Stromal cell of bone marrow (primary cell): ENCODE measurements around the gene GPR87.

ENCODE experiments used
- DNase-seq: peaks from one replicate; pipeline ENCODE4 v3.0.0-alpha.2; 2012; ENCODE audit warnings: low read depth

Gene GPR87

DNA sequence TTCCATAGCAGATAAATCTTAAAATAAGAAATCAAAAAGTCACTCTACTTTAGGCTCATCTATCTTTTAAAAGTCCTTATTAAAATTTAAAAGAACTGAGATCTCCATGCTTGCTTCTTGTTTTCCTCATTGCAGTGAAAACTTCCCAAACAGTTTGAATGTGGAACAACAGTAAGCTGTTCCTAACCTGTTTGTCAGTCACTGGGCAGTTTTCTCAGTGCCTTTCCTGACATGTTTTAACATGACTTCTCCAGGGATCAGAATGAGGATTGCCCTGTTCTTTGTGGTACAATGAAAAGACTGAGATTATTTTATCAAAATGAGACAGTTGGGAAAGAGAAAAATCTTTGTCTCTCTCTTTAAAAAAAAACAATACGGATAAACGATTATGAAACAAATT, 774 bp downstream of the GPR87 start:
- no peak for DNase-seq

DNA sequence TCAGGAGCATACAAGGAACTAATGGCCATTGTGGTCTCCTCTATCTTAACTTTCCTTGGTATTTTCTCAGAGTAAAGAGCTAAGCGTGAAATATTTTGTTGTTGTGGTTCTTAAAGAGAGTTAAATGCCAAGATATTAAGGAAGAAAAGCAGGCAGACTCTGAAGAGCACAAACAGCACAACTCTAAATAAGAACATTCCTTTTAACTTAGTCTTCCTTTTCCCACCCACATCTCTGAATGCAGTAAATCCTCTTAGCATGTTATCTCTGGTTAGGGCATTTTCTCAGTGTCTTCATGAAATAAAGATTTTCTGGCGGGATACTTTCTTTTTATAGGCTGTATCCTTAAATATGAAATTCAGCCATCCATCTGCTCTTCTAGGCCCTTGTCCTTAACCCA, 1.5 kb downstream of the GPR87 start:
- no peak for DNase-seq

DNA sequence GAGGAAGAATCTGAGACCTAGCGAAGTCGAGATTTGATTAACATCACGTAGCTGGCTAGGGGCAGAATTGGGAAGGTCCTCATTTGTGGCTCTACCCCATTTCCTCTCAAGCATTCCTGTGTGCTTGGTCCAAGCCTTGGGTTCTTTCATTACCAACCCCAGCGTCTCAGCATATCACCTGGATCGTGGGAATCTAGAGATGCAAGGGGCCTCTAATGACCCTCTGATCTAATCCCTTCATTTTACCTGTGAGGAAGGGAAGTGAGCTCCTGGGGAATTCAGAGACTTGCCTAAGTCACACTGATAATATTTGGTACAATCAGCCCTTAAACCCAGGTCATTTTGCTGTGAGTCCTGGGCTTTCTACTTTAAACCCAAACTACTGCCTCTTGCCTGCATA, 2.0 kb downstream of the GPR87 start:
- no peak for DNase-seq

DNA sequence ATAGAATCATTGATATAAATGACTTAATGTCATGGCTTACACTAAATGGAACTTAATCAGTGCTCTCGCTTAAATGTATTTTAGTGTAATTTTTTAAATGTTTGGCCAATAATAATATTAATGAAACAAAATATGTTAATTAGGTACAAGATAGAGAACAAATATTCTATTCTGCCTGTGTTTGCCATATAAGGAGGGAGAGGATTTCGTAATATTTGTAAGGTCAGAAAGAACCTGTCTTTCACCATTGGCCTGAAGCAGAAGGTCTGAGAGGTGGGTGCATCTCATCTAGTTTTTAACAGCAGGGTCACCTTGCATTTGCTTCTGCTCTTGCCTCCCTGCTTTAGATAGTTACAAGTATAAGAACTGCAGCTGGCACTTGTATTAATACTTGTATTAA, 2.5 kb downstream of the GPR87 start:
- DNase-seq: no peak

DNA sequence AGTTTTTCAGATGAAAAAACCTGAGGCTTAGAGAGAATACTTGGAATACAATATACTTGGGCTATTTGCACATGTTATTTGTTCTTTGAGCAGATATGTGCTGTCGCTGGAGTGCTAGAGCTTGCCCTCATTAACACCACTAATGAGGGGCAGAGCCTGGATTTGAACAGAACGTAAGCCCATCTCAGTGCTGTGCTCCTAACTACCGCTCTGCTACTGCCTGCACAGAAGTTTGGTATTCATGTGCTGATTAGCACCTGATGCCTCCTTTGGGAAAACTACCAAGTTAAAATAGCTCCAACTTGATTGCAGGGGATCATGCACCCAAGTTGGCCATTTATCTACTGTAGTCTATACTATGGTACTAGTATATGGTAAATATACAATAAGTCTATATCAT, 3.6 kb downstream of the GPR87 start:
- DNase-seq: no peak

DNA sequence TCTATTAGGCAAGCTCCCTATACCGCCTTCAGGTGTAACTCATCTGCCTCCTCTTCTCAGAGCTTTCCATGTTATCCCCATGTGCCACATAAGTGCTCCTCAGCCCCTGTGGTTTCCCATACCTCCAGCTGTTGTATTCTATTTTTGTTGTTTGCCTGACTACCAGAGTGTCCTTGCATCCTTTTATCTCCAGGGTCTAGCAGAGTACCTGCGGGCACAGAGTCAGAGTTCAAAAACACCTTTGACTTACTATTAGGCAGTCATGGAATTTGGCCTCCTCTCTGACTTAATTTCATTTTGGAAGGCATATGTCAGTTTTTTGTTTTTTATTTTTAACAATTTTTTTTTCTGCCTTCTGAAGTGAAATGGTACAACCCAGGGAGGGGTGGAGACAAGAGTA, 7.1 kb downstream of the GPR87 start:
- no peak for DNase-seq

- no peak for DNase-seq
Measured at GRCh38 chr3:151307583-151308488, 8.8 kb downstream of the GPR87 start.

- no peak for DNase-seq
Measured at GRCh38 chr3:151307131-151307530, 9.5 kb downstream of the GPR87 start.

GRCh38 chr3:151306168-151306810, 10.3 kb downstream of the GPR87 start:
- no peak for DNase-seq

DNA sequence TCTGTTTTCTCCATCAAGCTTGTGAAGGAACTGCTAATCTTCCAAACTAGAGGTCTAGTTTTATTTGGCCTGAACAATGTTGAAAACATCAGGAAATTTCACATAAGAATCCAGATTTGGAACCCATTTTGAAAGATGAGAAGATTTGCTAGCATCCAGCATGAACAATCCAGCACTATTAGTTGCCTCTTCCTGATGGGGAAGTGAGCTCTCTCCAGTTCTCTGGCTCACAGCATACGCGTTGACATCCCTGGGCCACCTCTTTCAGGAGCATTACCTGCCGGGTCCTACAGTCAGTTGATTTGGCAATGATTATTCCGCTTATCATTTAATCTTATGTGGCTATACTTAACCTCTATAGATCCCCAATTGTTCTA, 10.9 kb downstream of the GPR87 start:
- no peak for DNase-seq

GRCh38 chr3:151305060-151305774, 11.4 kb downstream of the GPR87 start:
- DNase-seq: peak; percentile 74

DNA sequence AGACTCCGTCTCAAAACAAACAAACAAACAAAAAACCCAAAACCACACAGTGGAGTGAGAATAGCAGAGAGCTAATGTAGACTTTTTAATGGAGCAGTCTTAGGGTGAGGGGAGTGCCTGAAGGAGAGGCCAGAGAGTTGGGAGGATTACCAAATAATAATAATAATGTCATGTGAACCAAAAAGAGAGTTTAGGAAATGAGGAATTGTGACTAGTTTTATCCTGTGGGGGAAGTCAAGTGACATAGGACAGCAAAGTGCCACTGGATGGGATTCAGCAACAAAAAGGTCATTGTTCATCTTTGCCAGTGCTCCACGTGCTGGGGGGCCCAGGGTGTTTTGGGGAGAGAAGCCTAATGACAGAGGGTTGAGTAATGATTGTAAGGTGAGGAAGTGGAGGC, 12.9 kb downstream of the GPR87 start:
- no peak for DNase-seq

GRCh38 chr3:151301787-151302186, 14.8 kb downstream of the GPR87 start:
- no peak for DNase-seq

- no peak for DNase-seq
Measured at GRCh38 chr3:151300539-151300938, 16.1 kb downstream of the GPR87 start.

DNA sequence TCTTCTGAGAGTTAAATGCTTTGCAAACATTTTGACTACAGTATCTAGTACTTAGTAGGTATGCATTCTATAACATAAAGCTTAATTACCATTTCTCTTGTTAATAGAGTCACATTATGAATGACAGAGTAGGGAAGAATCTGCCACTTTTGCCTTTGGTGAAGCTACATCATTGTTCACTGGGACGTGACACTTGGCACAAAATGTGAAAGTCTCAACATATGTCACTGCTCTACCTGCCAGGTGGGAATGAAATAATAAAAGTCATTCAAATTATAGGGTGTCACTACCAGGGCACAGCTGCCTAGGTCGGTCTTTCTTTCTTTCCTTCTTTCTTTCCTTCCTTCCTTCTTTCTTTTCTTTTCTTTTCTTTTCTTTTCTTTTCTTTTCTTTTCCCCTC, 17.6 kb downstream of the GPR87 start:
- DNase-seq: no peak

DNA sequence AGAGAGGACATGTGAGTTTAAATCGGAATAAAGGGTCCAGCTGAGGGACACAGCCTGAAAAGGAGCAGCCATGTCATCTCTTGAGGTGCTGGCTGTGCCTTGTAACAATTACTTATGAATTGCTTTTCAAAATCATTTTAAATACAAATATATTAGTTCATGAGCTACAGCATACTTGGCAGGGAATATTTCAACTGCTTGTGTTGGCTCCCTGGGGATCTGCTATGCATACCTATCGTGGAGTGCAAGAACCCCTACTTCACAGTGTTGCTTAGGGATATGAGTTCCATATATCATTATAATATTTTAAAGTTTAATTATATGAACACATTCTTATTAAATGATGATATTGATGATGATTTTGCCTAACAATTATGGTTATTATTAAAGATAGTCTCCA, 19.2 kb downstream of the GPR87 start:
- DNase-seq: no peak

- DNase-seq: no peak
Measured at GRCh38 chr3:151296226-151296625, 20.4 kb downstream of the GPR87 start.

DNA sequence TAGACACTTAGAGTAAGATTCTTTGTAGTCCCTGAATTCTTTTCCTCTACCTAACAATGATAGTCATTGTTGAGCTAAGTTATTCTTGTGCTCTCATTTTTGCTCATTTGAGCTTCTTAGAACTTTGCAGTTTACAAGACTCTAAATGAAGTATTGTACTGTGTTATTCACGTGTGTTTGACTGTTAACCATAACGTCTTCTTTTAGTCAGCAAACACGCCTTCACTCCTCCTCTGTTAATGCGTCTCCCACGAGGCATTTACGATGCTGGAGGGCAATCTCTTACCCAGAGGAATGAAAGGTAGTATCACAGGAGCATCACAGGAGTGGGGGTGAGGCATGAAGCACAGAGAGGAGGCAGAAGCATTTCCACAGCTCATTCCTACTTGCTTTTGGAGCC, 23.5 kb downstream of the GPR87 start:
- no peak for DNase-seq

GRCh38 chr3:151290673-151291072, 25.9 kb downstream of the GPR87 start:
- peak; percentile 19 for DNase-seq

GRCh38 chr3:151289445-151289844, 27.2 kb downstream of the GPR87 start:
- no peak for DNase-seq

DNA sequence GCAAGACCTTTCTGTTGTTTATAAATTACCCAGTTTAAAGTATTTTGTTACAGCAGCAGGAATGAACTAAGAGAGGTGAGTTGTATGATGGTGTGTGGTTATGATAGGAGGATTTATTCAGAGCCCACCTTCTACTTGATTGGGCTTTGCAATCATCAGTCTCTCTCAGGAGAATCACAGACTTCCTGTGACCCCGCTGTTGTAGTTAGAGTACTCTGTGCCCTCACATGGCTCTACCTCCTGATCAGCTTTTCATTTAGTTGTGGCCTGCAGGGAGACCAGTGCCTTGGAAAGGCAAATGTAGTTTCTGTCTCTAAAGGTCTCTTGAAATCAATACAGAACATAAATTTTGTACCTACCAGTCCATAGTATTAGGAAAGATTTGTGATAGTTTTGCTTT, 30.7 kb downstream of the GPR87 start:
- DNase-seq: no peak

DNA sequence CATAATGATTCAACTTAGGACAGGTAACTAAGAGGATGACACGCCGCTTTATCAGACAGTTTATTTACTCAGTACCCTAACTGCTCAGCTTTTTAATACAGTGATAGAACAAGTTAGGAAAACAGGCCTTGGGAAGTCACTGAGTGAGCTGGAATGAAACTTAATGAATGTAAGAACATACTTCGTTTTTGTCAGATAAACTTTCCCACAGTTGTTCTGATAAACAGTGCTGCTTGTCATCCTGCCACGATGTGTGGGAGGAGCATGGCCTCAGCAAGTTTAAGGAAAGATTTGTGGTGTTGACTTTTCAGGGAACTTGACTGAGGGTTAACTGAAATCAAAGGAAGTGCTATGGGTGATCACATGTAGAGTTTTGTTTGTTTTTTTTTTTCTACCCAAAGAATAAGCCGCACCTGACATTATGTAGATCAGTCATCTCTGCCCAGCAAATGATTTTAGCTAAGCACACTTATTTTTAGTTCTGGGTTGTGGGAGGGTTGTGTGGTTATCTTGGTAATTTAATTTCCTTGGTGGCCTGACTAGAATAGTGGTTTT, 32.6 kb downstream of the GPR87 start:
- peak; percentile 36 for DNase-seq

DNA sequence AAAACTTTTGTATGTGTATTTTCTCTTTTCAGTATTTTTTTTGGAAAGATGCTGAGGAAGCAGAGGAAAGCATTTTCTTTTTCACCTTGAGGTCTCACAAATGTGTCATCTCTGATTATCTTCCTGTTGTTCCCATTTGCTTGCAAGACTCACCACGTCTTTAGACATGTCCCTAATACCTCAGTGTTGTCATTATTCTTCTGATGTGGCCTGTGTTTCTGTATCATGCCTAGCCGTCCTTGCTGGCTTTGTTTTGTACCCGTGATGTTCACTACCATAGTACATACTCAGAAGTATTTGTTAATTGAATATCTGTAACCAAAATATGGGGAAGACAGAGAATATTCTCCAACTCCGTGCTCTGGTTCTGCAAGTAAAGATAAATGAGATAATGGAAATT, 33.2 kb downstream of the GPR87 start:
- no peak for DNase-seq
